Heart left ventricle (tissue), 16 donors: ENCODE data around the gene PLA2R1. TPM values are rescaled to one million over a fixed set of nuclear protein-coding genes. Genes with fewer than 3 reads are reported as not detected.

Experiments used
- ATAC-seq, 4 donors: fragments of 200-7000 bp; cut with Tn5 transposase; one replicate each; pipeline ENCODE4 v1.9.1; 2020 to 2022; ENCODE audit warnings: moderate library complexity in 4 of 4, mild to moderate bottlenecking in 3 of 4, moderate number of reproducible peaks in 1 of 4
- DNase-seq, 5 donors: peaks; one replicate each; pipeline ENCODE4 v3.0.0-alpha.2; 2020
- H3K27ac ChIP-seq, 12 donors: fragments of 200-600 bp; sonication (generic) in 4 of 12; one replicate each; pipeline versions ENCODE4 v1.5.0 to v1.8.0; 2016 to 2022; ENCODE audit warnings: mild to moderate bottlenecking in 2 of 12
- H3K27me3 ChIP-seq, 9 donors: fragments of 200-600 bp; sonication (generic) in 2 of 9; one replicate each; pipeline versions ENCODE4 v1.5.1 to v1.8.0; 2016 to 2022; ENCODE audit warnings: mild to moderate bottlenecking in 3 of 9
- H3K36me3 ChIP-seq, 9 donors: fragments of 200-600 bp; sonication (generic) in 2 of 9; one replicate each; pipeline versions ENCODE4 v1.5.0 to v1.8.0; 2018 to 2022; ENCODE audit warnings: mild to moderate bottlenecking in 2 of 9
- H3K4me1 ChIP-seq, 12 donors: fragments of 200-600 bp; sonication (generic) in 4 of 12; one replicate each; pipeline versions ENCODE4 v1.5.0 to v1.8.0; 2016 to 2022; ENCODE audit warnings: mild to moderate bottlenecking in 3 of 12
- H3K4me3 ChIP-seq, 12 donors: fragments of 200-600 bp; sonication (generic) in 4 of 12; one replicate each; pipeline versions ENCODE4 v1.5.0 to v1.8.0; 2017 to 2022; ENCODE audit warnings: mild to moderate bottlenecking in 9 of 12, moderate library complexity in 4 of 12
- H3K9me3 ChIP-seq, 12 donors: fragments of 200-600 bp; sonication (generic) in 4 of 12; one replicate each; pipeline versions ENCODE4 v1.5.0 to v1.8.0; 2016 to 2022; ENCODE audit warnings: mild to moderate bottlenecking in 1 of 12
- CTCF ChIP-seq, 12 donors: fragments of 200-600 bp; sonication (generic) in 4 of 12; IDR thresholded peaks; one replicate each; pipeline versions ENCODE4 v1.5.0 to v1.8.0; 2018 to 2022; ENCODE audit warnings: antibody characterized with exemption in 12 of 12, mild to moderate bottlenecking in 5 of 12
- POLR2A ChIP-seq, 2 donors: fragments of 450-650 bp; IDR thresholded peaks; one replicate each; pipeline ENCODE4 v1.6.1; 2017; ENCODE audit warnings: antibody characterized with exemption in 2 of 2, mild to moderate bottlenecking in 2 of 2, moderate library complexity in 2 of 2
- WGBS, 4 donors: extraction: QIAGEN DNeasy Blood & Tissue Kit in 2 of 4; methylation state at CpG; one replicate each; pipeline versions ENCODE4 v1.1.5 to v1.1.7; 2013 to 2018; 5-methylcytosine and 5-hydroxymethylcytosine counted together
- intact Hi-C, 10 donors: fragments of 100-400 bp; cut with DNase I; formaldehyde crosslinking; loops; one replicate each; pipeline versions ENCODE4 v1.11.1 to v1.14.2; 2022
- polyA plus RNA-seq, 2 donors: library from polyadenylated mRNA; stranded (reverse); fragments of 200-250 nt; gene quantifications; one replicate each; pipeline ENCODE4 v1.2.3, GENCODE V29; 2013
- total RNA-seq, 9 donors: library from RNA; depleted of rRNA in 2 of 9; stranded (reverse); fragments of >200 nt in 2 of 9; fragmentation: NEBNext Ultra II Directional in 3 of 9; extraction: Animal tissue kit (Norgen Biotek cat#: 25700) in 3 of 9; gene quantifications; one replicate each; pipeline versions ENCODE4 v1.1.0 to v1.2.4, GENCODE V29; 2016 to 2023
- donor health status: ischemic (EF 13 %, LVEDD 7.1; RV severe dilation, severe dysfunction).
- donor health status: healthy with polysubstance abuse.
- donor health status: DM: no; HTN: yes; CAD: no.
- donor health status: DM: no; HTN: no; CAD: no.
- donor health status: ischemic (EF 25% LVEDD 6.9; RV normal size, moderate dysfunction).
- donor health status: ischemic (EF 25% LVEDD 5.7; RV mildly dilated, moderate dysfunction).
- donor health status: healthy.
- donor health status: DM: yes; HTN: yes; CAD: no.
- donor health status: ischemic (EF 35%, LVEDD 5.7; RV mildly dilated, moderate dysfunction).
- donor health status: nonischemic (EF 11% LVEDD 7.7; RV severe dilation, severe dysfunction).
- donor health status: DM: yes; HTN: yes; CAD: no.
- donor health status: PGD.
- donor health status: ischemic (EF 29% LVEDD 5.4; RV normal size, mild dysfunction).
- donor health status: nonischemic (EF 23%, LVEDD 6.1; RV moderate dilation, normal function).

PLA2R1 gene
- total and polyA plus RNA-seq, 11 donors: 0.36 to 4.7 (median 2.1) TPM

DNA sequence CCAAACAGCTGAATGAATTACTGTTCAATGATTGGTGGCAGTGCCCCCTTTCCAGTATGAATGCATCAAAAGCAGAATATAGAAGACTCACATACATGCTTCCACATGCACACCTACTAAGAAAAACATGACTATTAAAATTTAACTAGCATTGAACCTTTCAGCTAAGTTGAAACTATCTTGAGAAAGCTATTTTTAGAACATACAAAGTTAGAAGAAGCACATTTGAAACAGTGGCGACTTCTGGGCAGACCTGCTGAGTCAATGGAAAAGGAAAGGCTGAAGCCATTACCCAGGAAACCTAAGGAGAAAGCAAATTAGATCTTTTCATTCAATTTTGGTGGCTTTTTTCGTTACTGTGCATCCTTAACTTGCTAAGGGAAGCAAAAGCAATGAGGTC lies 55.9 kb downstream of the PLA2R1 start:
- intact Hi-C loops: no loop called here
- Histone ChIP-seq H3K27me3 (no peaks in the 10 kb centered on the region), H3K27ac (no peak overlapping the region), H3K4me3 (no peak overlapping the region), H3K36me3 (peaks cover 0 to 12% (median 0%) of the 10 kb centered on the region in 9 donors), H3K9me3 (no peaks in the 10 kb centered on the region), H3K4me1 (peaks cover 0 to 19% (median 5%) of the 10 kb centered on the region in 12 donors)
- 28 to 51% (median 38%) methylated on average over 2 of the region's 2 CpGs for WGBS, 4 donors
- ATAC-seq: no peak
- TF ChIP-seq CTCF (IDR thresholded peaks at IDR 0.05) (no peak), POLR2A (IDR thresholded peaks at IDR 0.05) (no peak)
- no peak for DNase-seq

GRCh38 chr2:160005908-160006307 lies 56.5 kb downstream of the PLA2R1 start:
- peaks cover 0 to 12% (median 0%) of the 10 kb centered on the region in 9 donors for H3K36me3 ChIP-seq
- intact Hi-C loops: no loop called here
- H3K4me1 ChIP-seq: peaks cover 0 to 19% (median 5%) of the 10 kb centered on the region in 12 donors
- DNase-seq (no peak), ATAC-seq (peak in 1 of 4 donors; percentile 42)
- H3K4me3 ChIP-seq: no peak overlapping the region
- no peaks in the 10 kb centered on the region for H3K27me3 ChIP-seq
- WGBS, 4 donors: 73 to 87% (median 84%) methylated on average over 3 of the region's 3 CpGs
- no peak for TF ChIP-seq CTCF (IDR thresholded peaks at IDR 0.05)
- no peak for TF ChIP-seq POLR2A (IDR thresholded peaks at IDR 0.05)
- H3K27ac ChIP-seq: no peak overlapping the region
- H3K9me3 ChIP-seq: no peaks in the 10 kb centered on the region

DNA sequence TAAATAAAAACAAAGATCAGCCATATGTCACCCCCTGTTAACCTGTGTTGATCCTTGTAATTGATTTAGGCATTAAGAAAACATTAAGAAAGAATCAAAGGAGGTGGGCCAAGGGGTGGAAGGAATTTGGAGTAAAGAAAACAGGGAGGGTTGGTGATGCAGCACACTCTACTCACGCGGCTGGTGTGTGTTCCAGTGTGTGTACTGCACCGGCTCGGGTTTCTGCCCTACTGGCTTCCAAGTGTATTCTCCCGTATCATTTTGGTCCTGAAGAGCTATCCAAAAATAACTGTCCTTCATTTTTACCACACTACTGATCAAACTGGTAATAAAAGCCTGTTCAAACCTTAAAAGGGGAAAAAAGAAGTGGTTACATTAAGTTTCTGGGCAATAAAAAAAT lies 56.9 kb downstream of the PLA2R1 start:
- ATAC-seq (peak in 3 of 4 donors; percentile 56 to 61 (median 61)), DNase-seq (no peak)
- no peak for TF ChIP-seq POLR2A (IDR thresholded peaks at IDR 0.05)
- no peak for TF ChIP-seq CTCF (IDR thresholded peaks at IDR 0.05)
- 54 to 82% (median 61%) methylated on average over 5 of the region's 5 CpGs for WGBS, 4 donors
- Histone ChIP-seq H3K36me3 (peaks cover 0 to 12% (median 0%) of the 10 kb centered on the region in 9 donors), H3K4me3 (no peak overlapping the region), H3K4me1 (peaks cover 0 to 19% (median 5%) of the 10 kb centered on the region in 12 donors), H3K9me3 (peaks cover 0 to 4% (median 0%) of the 10 kb centered on the region in 12 donors), H3K27ac (no peak overlapping the region), H3K27me3 (no peaks in the 10 kb centered on the region)
- intact Hi-C loops: no loop called here

- WGBS, 4 donors: 92 to 95% (median 95%) methylated on average over 3 of the region's 3 CpGs
- ATAC-seq: no peak
- H3K36me3 ChIP-seq: peaks cover 0 to 5% (median 0%) of the 10 kb centered on the region in 9 donors
Measured at GRCh38 chr2:159998961-159999360, 63.5 kb downstream of the PLA2R1 start.

More at GRCh38 chr2:159998961-159999360, 63.5 kb downstream of the PLA2R1 start:
- peaks cover 0 to 6% (median 0%) of the 10 kb centered on the region in 12 donors for H3K9me3 ChIP-seq
- H3K4me1 ChIP-seq: peaks cover 0 to 20% (median 10%) of the 10 kb centered on the region in 12 donors
- intact Hi-C loops: no loop called here
- H3K27ac ChIP-seq: no peak overlapping the region
- no peak for TF ChIP-seq POLR2A (IDR thresholded peaks at IDR 0.05)
- peak in 1 of 12 donors; percentile 4 for TF ChIP-seq CTCF (IDR thresholded peaks at IDR 0.05)
- no peak overlapping the region for H3K4me3 ChIP-seq
- no peak for DNase-seq
- H3K27me3 ChIP-seq: no peaks in the 10 kb centered on the region
